Glutamatergic neuron (in vitro differentiated cells): ENCODE data around the gene PHYHD1. TPM values are rescaled to one million over a fixed set of nuclear protein-coding genes. Genes with fewer than 3 reads are reported as not detected.

Source experiments
- DNase-seq: peaks from one replicate; pipeline ENCODE4 v3.0.0; 2022
- H3K27ac Mint-ChIP-seq: one replicate; pipeline ENCODE4 v1.8.0; 2020; ENCODE audit warnings: mild to moderate bottlenecking, mixed read lengths, inconsistent platforms; ENCODE audit not compliant: unreplicated experiment
- H3K27me3 Mint-ChIP-seq: one replicate; pipeline ENCODE4 v1.8.0; 2020; ENCODE audit warnings: mild to moderate bottlenecking, moderate library complexity, mixed read lengths, inconsistent platforms; ENCODE audit not compliant: unreplicated experiment
- H3K36me3 Mint-ChIP-seq: one replicate; pipeline ENCODE4 v1.8.0; 2020; ENCODE audit warnings: mild to moderate bottlenecking, mixed read lengths, inconsistent platforms; ENCODE audit not compliant: unreplicated experiment
- H3K4me1 Mint-ChIP-seq: one replicate; pipeline ENCODE4 v1.8.0; 2020; ENCODE audit warnings: mild to moderate bottlenecking, low read depth, mixed read lengths, inconsistent platforms; ENCODE audit not compliant: unreplicated experiment
- H3K4me3 Mint-ChIP-seq: one replicate; pipeline ENCODE4 v1.8.0; 2020; ENCODE audit warnings: mild to moderate bottlenecking, mixed read lengths, inconsistent platforms; ENCODE audit not compliant: unreplicated experiment
- H3K9me3 Mint-ChIP-seq: one replicate; pipeline ENCODE4 v1.8.0; 2020; ENCODE audit warnings: mild to moderate bottlenecking, moderate library complexity, mixed read lengths, inconsistent platforms; ENCODE audit not compliant: unreplicated experiment
- total RNA-seq: library from RNA; stranded (reverse); fragmentation: NEBNext Ultra II Directional; extraction: Animal tissue kit (Norgen Biotek cat#: 25700); gene quantifications from one replicate; pipeline ENCODE4 v1.2.1, GENCODE V29; 2021; ENCODE audit not compliant: unreplicated experiment
- TF ChIP-seq, protein P1 (sequence below): fragments of 200-600 bp; sonication (generic); IDR thresholded peaks from one replicate; pipeline ENCODE4 v1.5.0; 2021; ENCODE audit not compliant: partially characterized antibody, unreplicated experiment

PHYHD1 gene
- total RNA-seq, 1 donor from 2014 or later: 4.4 TPM

DNA sequence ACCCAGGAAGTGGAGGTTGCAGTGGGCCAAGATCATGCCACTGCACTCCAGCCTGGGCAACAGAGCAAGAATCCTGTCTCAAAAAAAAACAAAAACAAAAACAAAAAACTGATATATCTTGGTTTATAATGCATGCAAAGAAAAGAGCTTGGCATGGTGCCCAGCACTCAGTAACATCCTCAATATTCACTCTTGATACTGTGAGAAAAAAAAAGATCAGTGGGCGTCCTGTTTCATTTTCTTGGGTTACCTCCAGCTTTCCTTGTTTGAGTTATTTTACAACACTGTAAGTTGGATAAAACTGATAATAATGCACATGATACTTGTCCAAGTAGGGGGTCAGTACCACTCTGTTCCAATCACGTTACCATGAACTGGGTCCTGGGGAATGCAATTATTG lies 7.8 kb downstream of the PHYHD1 start:
- Mint-ChIP-seq H3K27me3 (peaks cover 4% of the 10 kb centered on the region), H3K36me3 (no peaks in the 10 kb centered on the region), H3K27ac (no peak overlapping the region), H3K9me3 (no peaks in the 10 kb centered on the region), H3K4me3 (no peak overlapping the region), H3K4me1 (peaks cover 2% of the 10 kb centered on the region)
- TF ChIP-seq, protein P1, sequence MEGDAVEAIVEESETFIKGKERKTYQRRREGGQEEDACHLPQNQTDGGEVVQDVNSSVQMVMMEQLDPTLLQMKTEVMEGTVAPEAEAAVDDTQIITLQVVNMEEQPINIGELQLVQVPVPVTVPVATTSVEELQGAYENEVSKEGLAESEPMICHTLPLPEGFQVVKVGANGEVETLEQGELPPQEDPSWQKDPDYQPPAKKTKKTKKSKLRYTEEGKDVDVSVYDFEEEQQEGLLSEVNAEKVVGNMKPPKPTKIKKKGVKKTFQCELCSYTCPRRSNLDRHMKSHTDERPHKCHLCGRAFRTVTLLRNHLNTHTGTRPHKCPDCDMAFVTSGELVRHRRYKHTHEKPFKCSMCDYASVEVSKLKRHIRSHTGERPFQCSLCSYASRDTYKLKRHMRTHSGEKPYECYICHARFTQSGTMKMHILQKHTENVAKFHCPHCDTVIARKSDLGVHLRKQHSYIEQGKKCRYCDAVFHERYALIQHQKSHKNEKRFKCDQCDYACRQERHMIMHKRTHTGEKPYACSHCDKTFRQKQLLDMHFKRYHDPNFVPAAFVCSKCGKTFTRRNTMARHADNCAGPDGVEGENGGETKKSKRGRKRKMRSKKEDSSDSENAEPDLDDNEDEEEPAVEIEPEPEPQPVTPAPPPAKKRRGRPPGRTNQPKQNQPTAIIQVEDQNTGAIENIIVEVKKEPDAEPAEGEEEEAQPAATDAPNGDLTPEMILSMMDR: no peak
- no peak for DNase-seq

DNA sequence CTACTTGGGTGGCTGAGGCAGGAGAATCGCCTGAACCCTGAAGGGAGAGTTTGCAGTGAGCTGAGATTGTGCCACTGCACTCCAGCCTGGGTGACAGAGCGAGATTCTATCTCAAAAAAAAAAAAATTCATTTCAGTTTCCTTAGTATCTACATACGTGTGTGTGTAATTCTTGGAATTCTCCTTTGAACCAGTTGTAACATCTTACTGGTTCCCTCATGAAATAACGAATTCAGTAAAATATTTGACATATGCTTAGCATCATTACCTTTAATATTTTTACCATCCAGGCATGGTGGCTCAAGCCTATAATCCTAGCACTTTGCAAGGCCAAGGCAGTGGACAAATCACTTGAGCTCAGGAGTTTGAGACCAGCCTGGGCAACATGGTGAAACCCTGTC lies 8.8 kb downstream of the PHYHD1 start:
- TF ChIP-seq, protein P1: no peak

GRCh38 chr9:128933731-128934130 lies 12.9 kb downstream of the PHYHD1 start:
- Mint-ChIP-seq H3K9me3 (no peaks in the 10 kb centered on the region), H3K27ac (no peak overlapping the region), H3K27me3 (peaks cover under 1% of the 10 kb centered on the region), H3K4me3 (no peak overlapping the region), H3K36me3 (no peaks in the 10 kb centered on the region), H3K4me1 (no peaks in the 10 kb centered on the region)
- TF ChIP-seq, protein P1: no peak
- DNase-seq: no peak

More for the DNA sequence above, 8.8 kb downstream of the PHYHD1 start:
- no peak overlapping the region for H3K27ac Mint-ChIP-seq
- H3K27me3 Mint-ChIP-seq: peaks cover 4% of the 10 kb centered on the region
- no peaks in the 10 kb centered on the region for H3K36me3 Mint-ChIP-seq
- DNase-seq: no peak
- H3K4me3 Mint-ChIP-seq: no peak overlapping the region
- peaks cover 2% of the 10 kb centered on the region for H3K4me1 Mint-ChIP-seq
- H3K9me3 Mint-ChIP-seq: no peaks in the 10 kb centered on the region

- no peaks in the 10 kb centered on the region for H3K4me1 Mint-ChIP-seq
- DNase-seq: no peak
- H3K27me3 Mint-ChIP-seq: peaks cover 5% of the 10 kb centered on the region
- no peak overlapping the region for H3K27ac Mint-ChIP-seq
- peaks cover 3% of the 10 kb centered on the region for H3K9me3 Mint-ChIP-seq
- H3K4me3 Mint-ChIP-seq: no peak overlapping the region
- TF ChIP-seq, protein P1: no peak
- H3K36me3 Mint-ChIP-seq: no peaks in the 10 kb centered on the region
Observed at GRCh38 chr9:128936171-128936865, 15.5 kb downstream of the PHYHD1 start.

GRCh38 chr9:128937310-128938165 lies 16.8 kb downstream of the PHYHD1 start:
- peaks cover 6% of the 10 kb centered on the region for H3K27me3 Mint-ChIP-seq
- no peaks in the 10 kb centered on the region for H3K4me1 Mint-ChIP-seq
- no peaks in the 10 kb centered on the region for H3K36me3 Mint-ChIP-seq

More at GRCh38 chr9:128937310-128938165, 16.8 kb downstream of the PHYHD1 start:
- TF ChIP-seq, protein P1: no peak
- H3K4me3 Mint-ChIP-seq: no peak overlapping the region
- DNase-seq: no peak
- H3K9me3 Mint-ChIP-seq: peaks cover 3% of the 10 kb centered on the region
- H3K27ac Mint-ChIP-seq: no peak overlapping the region
